ENCODE data around the gene ABR. TPM values are rescaled to one million over a fixed set of nuclear protein-coding genes. Genes with fewer than 3 reads are reported as not detected.

The ABR gene
- polyA plus RNA-seq, 1 donor from 2014 or later: 34.5 TPM

DNA sequence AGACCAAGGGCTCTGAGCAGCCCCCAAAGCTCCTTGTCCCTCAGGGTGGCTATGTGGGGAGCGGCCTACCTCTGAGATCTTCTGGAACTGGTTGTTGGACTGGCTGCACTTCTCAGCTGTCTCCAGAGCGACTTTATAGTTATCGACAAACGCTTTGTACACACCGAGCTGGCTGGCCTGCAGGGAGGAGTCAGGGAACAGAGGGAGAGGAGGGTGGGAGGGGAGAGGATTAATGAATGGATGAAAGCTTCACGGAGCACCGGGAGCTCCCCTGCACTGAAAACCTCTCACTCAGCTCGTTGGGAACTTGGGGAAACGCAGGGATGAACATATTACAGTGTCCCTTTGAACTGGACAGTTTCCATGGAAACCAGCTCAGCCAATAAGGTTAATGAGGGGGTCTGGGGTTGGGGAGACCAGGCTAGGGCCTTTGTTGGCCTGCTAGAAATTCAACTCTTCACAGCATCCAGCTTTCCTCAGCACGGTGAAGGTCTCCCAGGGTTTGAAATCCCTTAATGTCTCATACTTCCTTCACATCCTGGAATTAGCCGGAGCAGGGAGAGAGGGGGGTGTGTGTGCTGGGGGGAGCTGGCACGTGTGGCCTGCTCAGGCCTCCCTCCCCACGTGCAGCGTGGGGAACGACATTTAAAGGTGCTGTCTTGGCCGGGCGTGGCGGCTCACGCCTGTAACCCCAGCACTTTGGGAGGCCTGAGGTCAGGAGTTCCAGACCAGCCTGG is 96.2 kb downstream of the ABR start:
- H4K20me1 ChIP-seq (ENCODE audit: insufficient read depth): no peaks in the 10 kb centered on the region
- H3K9ac ChIP-seq (ENCODE audit: low read length): peak overlapping the region; percentile 59
- no peaks in the 10 kb centered on the region for H3K79me2 ChIP-seq (replicated peaks; ENCODE audit: insufficient read depth, low read length)
- H3K27me3 ChIP-seq (ENCODE audit: insufficient read depth, low read depth, low read length): no peaks in the 10 kb centered on the region
- peak overlapping the region; percentile 82 for H3K27ac ChIP-seq (ENCODE audit: low read length)
- H2AFZ ChIP-seq (ENCODE audit: low read depth, low read length): no peak overlapping the region
- peak overlapping the region; percentile 41 for H3K4me2 ChIP-seq (ENCODE audit: low read length)
- peak overlapping the region; percentile 52 for H3K4me3 ChIP-seq (ENCODE audit: low read length)
- H3K9me3 ChIP-seq (ENCODE audit: low read length): no peaks in the 10 kb centered on the region
- no peaks in the 10 kb centered on the region for H3K9me2 ChIP-seq (ENCODE audit: insufficient read depth, low read length)
- no peaks in the 10 kb centered on the region for H3F3A ChIP-seq (ENCODE audit: insufficient read depth, low read length, poor library complexity, severe bottlenecking)
- H3K36me3 ChIP-seq (ENCODE audit: insufficient read depth, low read length): no peaks in the 10 kb centered on the region
- TF ChIP-seq, protein P1, sequence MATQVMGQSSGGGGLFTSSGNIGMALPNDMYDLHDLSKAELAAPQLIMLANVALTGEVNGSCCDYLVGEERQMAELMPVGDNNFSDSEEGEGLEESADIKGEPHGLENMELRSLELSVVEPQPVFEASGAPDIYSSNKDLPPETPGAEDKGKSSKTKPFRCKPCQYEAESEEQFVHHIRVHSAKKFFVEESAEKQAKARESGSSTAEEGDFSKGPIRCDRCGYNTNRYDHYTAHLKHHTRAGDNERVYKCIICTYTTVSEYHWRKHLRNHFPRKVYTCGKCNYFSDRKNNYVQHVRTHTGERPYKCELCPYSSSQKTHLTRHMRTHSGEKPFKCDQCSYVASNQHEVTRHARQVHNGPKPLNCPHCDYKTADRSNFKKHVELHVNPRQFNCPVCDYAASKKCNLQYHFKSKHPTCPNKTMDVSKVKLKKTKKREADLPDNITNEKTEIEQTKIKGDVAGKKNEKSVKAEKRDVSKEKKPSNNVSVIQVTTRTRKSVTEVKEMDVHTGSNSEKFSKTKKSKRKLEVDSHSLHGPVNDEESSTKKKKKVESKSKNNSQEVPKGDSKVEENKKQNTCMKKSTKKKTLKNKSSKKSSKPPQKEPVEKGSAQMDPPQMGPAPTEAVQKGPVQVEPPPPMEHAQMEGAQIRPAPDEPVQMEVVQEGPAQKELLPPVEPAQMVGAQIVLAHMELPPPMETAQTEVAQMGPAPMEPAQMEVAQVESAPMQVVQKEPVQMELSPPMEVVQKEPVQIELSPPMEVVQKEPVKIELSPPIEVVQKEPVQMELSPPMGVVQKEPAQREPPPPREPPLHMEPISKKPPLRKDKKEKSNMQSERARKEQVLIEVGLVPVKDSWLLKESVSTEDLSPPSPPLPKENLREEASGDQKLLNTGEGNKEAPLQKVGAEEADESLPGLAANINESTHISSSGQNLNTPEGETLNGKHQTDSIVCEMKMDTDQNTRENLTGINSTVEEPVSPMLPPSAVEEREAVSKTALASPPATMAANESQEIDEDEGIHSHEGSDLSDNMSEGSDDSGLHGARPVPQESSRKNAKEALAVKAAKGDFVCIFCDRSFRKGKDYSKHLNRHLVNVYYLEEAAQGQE (IDR thresholded peaks at IDR 0.05; ENCODE audit: borderline replicate concordance): peak; percentile 85
- TF ChIP-seq, protein P2, sequence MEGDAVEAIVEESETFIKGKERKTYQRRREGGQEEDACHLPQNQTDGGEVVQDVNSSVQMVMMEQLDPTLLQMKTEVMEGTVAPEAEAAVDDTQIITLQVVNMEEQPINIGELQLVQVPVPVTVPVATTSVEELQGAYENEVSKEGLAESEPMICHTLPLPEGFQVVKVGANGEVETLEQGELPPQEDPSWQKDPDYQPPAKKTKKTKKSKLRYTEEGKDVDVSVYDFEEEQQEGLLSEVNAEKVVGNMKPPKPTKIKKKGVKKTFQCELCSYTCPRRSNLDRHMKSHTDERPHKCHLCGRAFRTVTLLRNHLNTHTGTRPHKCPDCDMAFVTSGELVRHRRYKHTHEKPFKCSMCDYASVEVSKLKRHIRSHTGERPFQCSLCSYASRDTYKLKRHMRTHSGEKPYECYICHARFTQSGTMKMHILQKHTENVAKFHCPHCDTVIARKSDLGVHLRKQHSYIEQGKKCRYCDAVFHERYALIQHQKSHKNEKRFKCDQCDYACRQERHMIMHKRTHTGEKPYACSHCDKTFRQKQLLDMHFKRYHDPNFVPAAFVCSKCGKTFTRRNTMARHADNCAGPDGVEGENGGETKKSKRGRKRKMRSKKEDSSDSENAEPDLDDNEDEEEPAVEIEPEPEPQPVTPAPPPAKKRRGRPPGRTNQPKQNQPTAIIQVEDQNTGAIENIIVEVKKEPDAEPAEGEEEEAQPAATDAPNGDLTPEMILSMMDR (IDR thresholded peaks at IDR 0.05; ENCODE audit: poor library complexity, severe bottlenecking): no peak
- peak; percentile 61 for TF ChIP-seq MXI1 (conservative IDR thresholded peaks at IDR 0.05; ENCODE audit: poor library complexity, severe bottlenecking)
- peak; percentile 45 for TF ChIP-seq POLR2AphosphoS5 (IDR thresholded peaks at IDR 0.05)
- no peak for TF ChIP-seq EP300 (conservative IDR thresholded peaks at IDR 0.05; ENCODE audit: poor library complexity, severe bottlenecking)
- TF ChIP-seq SMC3 (conservative IDR thresholded peaks at IDR 0.05; ENCODE audit: poor library complexity): peak; percentile 25
- no peak for TF ChIP-seq EZH2 (IDR thresholded peaks at IDR 0.05; ENCODE audit: borderline replicate concordance, insufficient read depth, low read length, poor library complexity, severe bottlenecking)
- TF ChIP-seq RAD21 (conservative IDR thresholded peaks at IDR 0.05): no peak
- TF ChIP-seq TAF1 (IDR thresholded peaks at IDR 0.05; ENCODE audit: low read depth): no peak

DNA sequence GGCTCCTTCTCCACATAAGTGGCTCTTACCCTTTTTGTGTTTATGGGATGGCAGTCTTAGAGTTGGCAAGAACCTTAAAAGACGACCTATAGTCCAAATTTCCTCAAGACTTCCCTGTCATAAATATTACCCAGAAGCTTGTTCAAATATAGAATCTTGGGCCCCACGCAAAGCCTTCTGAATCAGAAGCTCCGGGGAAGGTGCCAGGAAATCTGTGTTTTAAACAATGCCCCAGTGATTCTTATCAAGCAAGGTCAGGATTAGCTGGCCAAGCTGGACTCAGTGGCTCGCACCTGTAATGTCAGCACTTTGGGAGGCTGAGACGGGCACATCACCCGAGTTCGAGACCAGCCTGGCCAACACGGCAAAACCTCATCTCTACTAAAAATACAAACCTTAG is 97.2 kb downstream of the ABR start:
- Histone ChIP-seq H3K27ac (ENCODE audit: low read length) (peak overlapping the region; percentile 82), H3K9me3 (ENCODE audit: low read length) (no peaks in the 10 kb centered on the region), H3K27me3 (ENCODE audit: insufficient read depth, low read depth, low read length) (no peaks in the 10 kb centered on the region), H3K9me2 (ENCODE audit: insufficient read depth, low read length) (no peaks in the 10 kb centered on the region), H4K20me1 (ENCODE audit: insufficient read depth) (no peaks in the 10 kb centered on the region), H3K4me2 (ENCODE audit: low read length) (no peak overlapping the region), H3F3A (ENCODE audit: insufficient read depth, low read length, poor library complexity, severe bottlenecking) (no peaks in the 10 kb centered on the region), H3K4me3 (ENCODE audit: low read length) (no peak overlapping the region), H3K9ac (ENCODE audit: low read length) (no peak overlapping the region), H2AFZ (ENCODE audit: low read depth, low read length) (no peak overlapping the region), H3K36me3 (ENCODE audit: insufficient read depth, low read length) (no peaks in the 10 kb centered on the region), H3K79me2 (replicated peaks; ENCODE audit: insufficient read depth, low read length) (no peaks in the 10 kb centered on the region)
- no peak for TF ChIP-seq EZH2 (IDR thresholded peaks at IDR 0.05; ENCODE audit: borderline replicate concordance, insufficient read depth, low read length, poor library complexity, severe bottlenecking)
